H1 (cell line): ENCODE data around the gene RGS6. TPM values are rescaled to one million over a fixed set of nuclear protein-coding genes. Genes with fewer than 3 reads are reported as not detected.

Experiments
- CTCF ChIA-PET: fragments of 300-600 bp; sonication (Branson Sonifier 250); formaldehyde crosslinking; loops from one replicate; lab custom pipeline; 2021; ENCODE audit not compliant: partially characterized antibody; lab: Charles Lee
- POLR2A ChIA-PET: fragments of 300-600 bp; sonication (Branson Sonifier 250); formaldehyde crosslinking; loops from one replicate; lab custom pipeline; 2021; ENCODE audit warnings: inconsistent platforms; ENCODE audit not compliant: partially characterized antibody; lab: Charles Lee
- DNase-seq, 2 experiments: peaks; one replicate each; pipeline versions ENCODE4 v3.0.0 to v3.0.0-alpha.2; 2010 to 2022; ENCODE audit warnings: low spot score in 2 of 2, low read depth in 1 of 2, mixed read lengths in 1 of 2
- FAIRE-seq: peaks from 2 replicates; lab custom pipeline; 2011; peaks lifted over from hg19 to GRCh38; lab: Jason Lieb, UNC
- H2AFZ ChIP-seq: 2 replicates; pipeline ENCODE4 v1.8.1; 2012; ENCODE audit warnings: low read length, inconsistent platforms
- H2AK5ac ChIP-seq: 2 replicates; pipeline ENCODE4 v1.6.1; 2013; ENCODE audit warnings: low read depth, low read length
- H2BK120ac ChIP-seq: replicated peaks from 2 replicates; pipeline ENCODE3; 2013; ENCODE audit warnings: low read depth, low read length, inconsistent platforms
- H2BK12ac ChIP-seq: 2 replicates; pipeline ENCODE4 v1.6.1; 2013; ENCODE audit warnings: low read depth, low read length
- H2BK15ac ChIP-seq: 2 replicates; pipeline ENCODE4 v1.6.1; 2013; ENCODE audit warnings: low read length
- H2BK20ac ChIP-seq: 2 replicates; pipeline ENCODE4 v1.6.1; 2013; ENCODE audit warnings: low read length
- H2BK5ac ChIP-seq: 2 replicates; pipeline ENCODE4 v1.6.1; 2013; ENCODE audit warnings: low read depth, low read length
- H3K14ac ChIP-seq: 2 replicates; pipeline ENCODE4 v1.6.1; 2013; ENCODE audit warnings: inconsistent platforms; ENCODE audit not compliant: insufficient read length
- H3K18ac ChIP-seq: 2 replicates; pipeline ENCODE4 v1.6.1; 2013; ENCODE audit warnings: low read length; ENCODE audit errors: extremely low read depth
- H3K23ac ChIP-seq: 2 replicates; pipeline ENCODE4 v1.6.1; 2013; ENCODE audit warnings: inconsistent platforms; ENCODE audit not compliant: insufficient read length
- H3K23me2 ChIP-seq: 2 replicates; pipeline ENCODE4 v1.6.1; 2013; ENCODE audit warnings: low read depth, low read length
- H3K27ac ChIP-seq: 2 replicates; pipeline ENCODE4 v1.6.1; 2011; ENCODE audit warnings: low read depth, low read length, inconsistent platforms
- H3K27me3 ChIP-seq, 4 experiments: replicated peaks in 1 of 4; 1 replicate in 1 of 4; 2 replicates in 3 of 4; pipeline versions ENCODE4 v1.6.1 to v1.8.1; 2011 to 2013; ENCODE audit warnings: low read length in 3 of 4, mild to moderate bottlenecking in 3 of 4, inconsistent platforms in 2 of 4, mixed read lengths in 2 of 4, moderate library complexity in 1 of 4; ENCODE audit not compliant: control insufficient read depth in 3 of 4, insufficient read depth in 3 of 4; ENCODE audit errors: extremely low read depth in 1 of 4
- H3K36me3 ChIP-seq, 4 experiments: 2 replicates each; pipeline versions ENCODE4 v1.6.1 to v1.8.1; 2011 to 2013; ENCODE audit warnings: mild to moderate bottlenecking in 4 of 4, low read length in 3 of 4, moderate library complexity in 2 of 4, control low read depth in 1 of 4, inconsistent platforms in 1 of 4; ENCODE audit not compliant: insufficient read depth in 4 of 4, control insufficient read depth in 2 of 4
- H3K4ac ChIP-seq: replicated peaks from 2 replicates; pipeline ENCODE3; 2013; ENCODE audit warnings: low read length, low read depth, mixed read lengths, inconsistent platforms; ENCODE audit not compliant: insufficient read length
- H3K4me1 ChIP-seq, 4 experiments: replicated peaks in 1 of 4; 1 replicate in 1 of 4; 2 replicates in 3 of 4; pipeline versions ENCODE4 v1.6.1 to v1.8.1; 2011 to 2013; ENCODE audit warnings: low read length in 3 of 4, inconsistent platforms in 2 of 4, mixed read lengths in 1 of 4; ENCODE audit not compliant: insufficient read depth in 4 of 4, control insufficient read depth in 3 of 4
- H3K4me2 ChIP-seq, 2 experiments: 2 replicates each; pipeline versions ENCODE4 v1.6.1 to v1.8.1; 2011 to 2013; ENCODE audit warnings: low read depth in 2 of 2, low read length in 2 of 2, control low read depth in 1 of 2, inconsistent platforms in 1 of 2, mild to moderate bottlenecking in 1 of 2; ENCODE audit not compliant: insufficient read depth in 1 of 2
- H3K4me3 ChIP-seq, 4 experiments: fragments of 200-600, 300-600 bp in 1 of 4; sonication (generic), shearing (Covaris generic), sonication (Bioruptor Twin) in 1 of 4; 2 replicates each; pipeline versions ENCODE4 v1.5.1 to v1.8.1; 2011 to 2016; ENCODE audit warnings: low read length in 4 of 4, low read depth in 3 of 4, control low read depth in 2 of 4, inconsistent platforms in 2 of 4, mild to moderate bottlenecking in 2 of 4, mixed read lengths in 1 of 4, moderate library complexity in 1 of 4; ENCODE audit not compliant: insufficient read depth in 2 of 4; ENCODE audit errors: extremely low read depth in 1 of 4
- H3K56ac ChIP-seq: replicated peaks from 2 replicates; pipeline ENCODE3; 2013; ENCODE audit warnings: low read depth, mild to moderate bottlenecking, mixed read lengths, low read length, inconsistent platforms; ENCODE audit not compliant: insufficient read length
- H3K79me1 ChIP-seq: 2 replicates; pipeline ENCODE4 v1.6.1; 2013; ENCODE audit warnings: low read depth, low read length, control low read depth
- H3K79me2 ChIP-seq, 2 experiments: 2 replicates each; pipeline versions ENCODE4 v1.6.1 to v1.8.1; 2012 to 2013; ENCODE audit warnings: low read length in 2 of 2, mild to moderate bottlenecking in 2 of 2, inconsistent platforms in 1 of 2; ENCODE audit not compliant: insufficient read depth in 2 of 2, control insufficient read depth in 1 of 2
- H3K9ac ChIP-seq, 4 experiments: replicated peaks in 1 of 4; 1 replicate in 1 of 4; 2 replicates in 3 of 4; pipeline versions ENCODE4 v1.6.1 to v1.8.1; 2011 to 2013; ENCODE audit warnings: low read depth in 3 of 4, low read length in 3 of 4, control low read depth in 2 of 4, mild to moderate bottlenecking in 2 of 4, moderate library complexity in 2 of 4, inconsistent platforms in 1 of 4; ENCODE audit errors: extremely low read depth in 1 of 4
- H3K9me3 ChIP-seq, 2 experiments: 2 replicates each; pipeline versions ENCODE4 v1.6.1 to v1.8.1; 2012 to 2013; ENCODE audit warnings: mild to moderate bottlenecking in 2 of 2, moderate library complexity in 2 of 2, control low read depth in 1 of 2, inconsistent platforms in 1 of 2, low read depth in 1 of 2, low read length in 1 of 2, mixed read lengths in 1 of 2; ENCODE audit not compliant: insufficient read depth in 2 of 2
- H4K20me1 ChIP-seq, 2 experiments: replicated peaks in 1 of 2; 2 replicates each; pipeline versions ENCODE3 to v1.8.1; 2011 to 2013; ENCODE audit warnings: inconsistent platforms in 2 of 2, low read length in 2 of 2, mild to moderate bottlenecking in 1 of 2; ENCODE audit not compliant: insufficient read depth in 2 of 2, control insufficient read depth in 1 of 2
- H4K5ac ChIP-seq: 2 replicates; pipeline ENCODE4 v1.6.1; 2013; ENCODE audit warnings: low read length, low read depth, mixed read lengths, inconsistent platforms; ENCODE audit not compliant: insufficient read length
- H4K8ac ChIP-seq: 2 replicates; pipeline ENCODE4 v1.8.0; 2013; ENCODE audit warnings: mild to moderate bottlenecking, moderate library complexity, low read length, inconsistent platforms; ENCODE audit not compliant: insufficient read depth; ENCODE audit errors: extremely low read depth
- H4K91ac ChIP-seq: replicated peaks from 2 replicates; pipeline ENCODE3; 2013; ENCODE audit warnings: low read length, mixed read lengths, inconsistent platforms; ENCODE audit not compliant: insufficient read length
- ATF3 ChIP-seq: IDR thresholded peaks from 2 replicates; pipeline ENCODE4 v1.6.1; 2011; ENCODE audit warnings: low read depth, mild to moderate bottlenecking, low read length; ENCODE audit not compliant: insufficient read depth
- BCL11A ChIP-seq, 2 experiments: IDR thresholded peaks; one replicate each; pipeline ENCODE4 v1.6.1; 2011; ENCODE audit warnings: low read depth in 2 of 2, low read length in 2 of 2, mild to moderate bottlenecking in 2 of 2
- EZH2 ChIP-seq: fragments of 200-600 bp; sonication (generic); IDR thresholded peaks from 2 replicates; pipeline ENCODE4 v1.7.1; 2012; ENCODE audit warnings: low read depth, mild to moderate bottlenecking, moderate library complexity, low read length, inconsistent platforms; ENCODE audit not compliant: severe bottlenecking
- POLR2A ChIP-seq, 2 experiments: IDR thresholded peaks; 1 replicate in 1 of 2; 2 replicates in 1 of 2; pipeline ENCODE4 v1.6.1; 2011; ENCODE audit warnings: low read depth in 2 of 2, low read length in 2 of 2, mild to moderate bottlenecking in 2 of 2; ENCODE audit errors: control extremely low read depth in 1 of 2
- RBBP5 ChIP-seq: IDR thresholded peaks from 2 replicates; pipeline ENCODE4 v1.7.1; 2012; ENCODE audit warnings: low read depth, mild to moderate bottlenecking, inconsistent platforms, low read length, moderate library complexity, borderline replicate concordance
- RNF2 ChIP-seq: fragments of 200-900, 300-1000 bp; sonication (generic); IDR thresholded peaks from 2 replicates; pipeline ENCODE4 v1.7.1; 2016; ENCODE audit warnings: borderline replicate concordance, low read depth, mild to moderate bottlenecking, antibody characterized with exemption, low read length; ENCODE audit not compliant: poor library complexity, severe bottlenecking; ENCODE audit errors: missing control alignments
- SIX5 ChIP-seq: IDR thresholded peaks from 2 replicates; pipeline ENCODE4 v1.6.1; 2011; ENCODE audit warnings: mild to moderate bottlenecking, low read depth, low read length
- SRF ChIP-seq: IDR thresholded peaks from 2 replicates; pipeline ENCODE4 v1.6.1; 2011; ENCODE audit warnings: mild to moderate bottlenecking, low read depth, low read length, moderate library complexity
- TBP ChIP-seq: IDR thresholded peaks from 2 replicates; pipeline ENCODE4 v1.6.1; 2011; ENCODE audit warnings: low read depth, low read length, improper control_type of control experiment
- USF2 ChIP-seq: IDR thresholded peaks from 2 replicates; pipeline ENCODE4 v1.6.1; 2011; ENCODE audit warnings: low read length, improper control_type of control experiment
- WGBS, 2 experiments: shearing (Covaris generic) in 1 of 2; methylation state at CpG; one replicate each; pipeline versions ENCODE4 v1.1.6 to v1.1.7; 2013 to 2015; ENCODE audit warnings: low lambda C conversion rate in 2 of 2, mixed read lengths in 2 of 2, inconsistent platforms in 1 of 2, low coverage in 1 of 2, missing lambda C conversion rate in 1 of 2; ENCODE audit not compliant: insufficient replicate concordance in 2 of 2, insufficient coverage in 1 of 2, insufficient read length in 1 of 2; ENCODE audit errors: extremely low coverage in 1 of 2, missing lambda C conversion rate in 1 of 2; 5-methylcytosine and 5-hydroxymethylcytosine counted together
- polyA plus RNA-seq, 7 experiments: library from polyadenylated mRNA; depleted of rRNA in 3 of 7; stranded (reverse) in 5 of 7; unstranded in 2 of 7; fragments of >200 nt in 5 of 7; fragments of 200-250 nt in 2 of 7; gene quantifications; 1 replicate in 5 of 7; 2 replicates in 1 of 7; 4 replicates in 1 of 7; pipeline versions ENCODE4 v1.2.1 to v1.2.3, GENCODE V29; 2011 to 2013; ENCODE audit warnings: missing spikeins in 2 of 7, mixed read lengths in 2 of 7
- total RNA-seq: library from RNA; stranded (reverse); fragmentation: NEBNext Ultra II Directional; extraction: Animal tissue kit (Norgen Biotek cat#: 25700); gene quantifications from 2 replicates; pipeline ENCODE4 v1.2.1, GENCODE V29; 2021

The RGS6 gene
- total and polyA plus RNA-seq, 2 of the 8 experiments (the other 6 are each of a cell fraction or from before 2014, with no cell fraction given), result 0.26 to 1.1 TPM

GRCh38 chr14:72463291-72463866 lies 531.1 kb downstream of the RGS6 start:
- Histone ChIP-seq H3K23ac (no peak overlapping the region), H2BK15ac (no peak overlapping the region), H3K4me3 (no peak overlapping the region), H4K8ac (no peak overlapping the region), H3K4me2 (no peak overlapping the region), H4K5ac (no peak overlapping the region), H3K4me1 (no peaks in the 10 kb centered on the region), H3K27me3 (no peaks in the 10 kb centered on the region), H3K9me3 (peaks cover 0 to 7% of the 10 kb centered on the region in 2 experiments; a peak in 2 of 4 replicates), H3K56ac (no peak overlapping the region), H2AFZ (no peak overlapping the region), H3K79me1 (no peaks in the 10 kb centered on the region), H3K14ac (no peak overlapping the region), H2BK12ac (no peak overlapping the region), H3K9ac (no peak overlapping the region), H3K18ac (no peak overlapping the region), H3K4ac (no peak overlapping the region), H3K27ac (no peak overlapping the region), H2BK20ac (no peak overlapping the region), H3K23me2 (peaks cover 2% of the 10 kb centered on the region; the same call in 1 of the 2 replicates), H3K79me2 (no peaks in the 10 kb centered on the region), H4K20me1 (no peaks in the 10 kb centered on the region), H2BK120ac (no peak overlapping the region), H4K91ac (no peak overlapping the region), H2AK5ac (no peak overlapping the region), H2BK5ac (no peak overlapping the region), H3K36me3 (no peaks in the 10 kb centered on the region)
- 83% methylated on average over 5 of the region's 5 CpGs; no CpG with 5 or more reads in 1 of the 2 experiments for WGBS, 2 experiments
- no peak for DNase-seq
- POLR2A ChIA-PET, result no interaction called here
- CTCF ChIA-PET, result interaction anchor here (0.6 to 3.3 kb wide), 4 partner anchors 10 to 826 kb away, joined by 3 to 15 read pairs (median 4); no protein-coding TSS in a partner anchor
- FAIRE-seq, result no peak
- no peak for TF ChIP-seq BCL11A (IDR thresholded peaks at IDR 0.05; ENCODE audit: low read depth in 2 of 2, low read length in 2 of 2)
- no peak for TF ChIP-seq SIX5
- no peak for TF ChIP-seq USF2
- no peak for TF ChIP-seq RNF2
- no peak for TF ChIP-seq SRF
- no peak for TF ChIP-seq RBBP5
- TF ChIP-seq ATF3, result no peak
- no peak for TF ChIP-seq EZH2
- TF ChIP-seq POLR2A (IDR thresholded peaks at IDR 0.05; ENCODE audit: control extremely low read depth in 1 of 2, low read depth in 2 of 2, low read length in 2 of 2), result no peak
- no peak for TF ChIP-seq TBP
